HEK293 (cell line): ENCODE data around the gene METTL25B.

Source experiments
- BCL11B ChIP-seq: fragments of 450-650 bp; formaldehyde crosslinking; IDR thresholded peaks from 2 replicates; pipeline ENCODE4 v1.5.1; 2016; ENCODE audit warnings: low read depth, missing biosample characterization, missing genetic modification characterization
- KLF16 ChIP-seq: fragments of 450-650 bp; formaldehyde crosslinking; IDR thresholded peaks from 2 replicates; pipeline ENCODE4 v1.5.1; 2017; ENCODE audit warnings: missing biosample characterization, missing genetic modification characterization
- PRDM1 ChIP-seq: fragments of 450-650 bp; formaldehyde crosslinking; IDR thresholded peaks from 2 replicates; pipeline ENCODE4; 2016; ENCODE audit warnings: missing biosample characterization, missing genetic modification characterization
- PRDM2 ChIP-seq: fragments of 450-650 bp; formaldehyde crosslinking; IDR thresholded peaks from 2 replicates; pipeline ENCODE4 v1.5.1; 2016; ENCODE audit warnings: missing biosample characterization, missing genetic modification characterization, borderline replicate concordance
- RBAK ChIP-seq: fragments of 450-650 bp; formaldehyde crosslinking; IDR thresholded peaks from 2 replicates; pipeline ENCODE4 v1.5.1; 2016; ENCODE audit warnings: missing biosample characterization, missing genetic modification characterization
- WT1 ChIP-seq: fragments of 450-650 bp; formaldehyde crosslinking; IDR thresholded peaks from 2 replicates; pipeline ENCODE4 v1.5.1; 2016; ENCODE audit warnings: missing biosample characterization, missing genetic modification characterization
- ZBTB20 ChIP-seq: fragments of 450-650 bp; formaldehyde crosslinking; IDR thresholded peaks from 2 replicates; pipeline ENCODE4 v1.5.1; 2016; ENCODE audit warnings: missing biosample characterization, missing genetic modification characterization
- ZBTB26 ChIP-seq: fragments of 450-650 bp; formaldehyde crosslinking; optimal IDR thresholded peaks from 2 replicates; pipeline ENCODE3; 2016; ENCODE audit warnings: missing biosample characterization, mild to moderate bottlenecking, missing genetic modification characterization
- ZBTB44 ChIP-seq: fragments of 450-650 bp; IDR thresholded peaks from 2 replicates; pipeline ENCODE4 v1.5.1; 2018; ENCODE audit warnings: missing biosample characterization, mild to moderate bottlenecking, missing genetic modification characterization
- ZBTB48 ChIP-seq: fragments of 450-650 bp; formaldehyde crosslinking; IDR thresholded peaks from 2 replicates; pipeline ENCODE4 v1.5.1; 2016; ENCODE audit warnings: missing biosample characterization, missing genetic modification characterization
- ZNF19 ChIP-seq: fragments of 450-650 bp; formaldehyde crosslinking; IDR thresholded peaks from 2 replicates; pipeline ENCODE4; 2016; ENCODE audit warnings: missing biosample characterization, missing genetic modification characterization, low read depth
- ZNF2 ChIP-seq: fragments of 450-650 bp; formaldehyde crosslinking; IDR thresholded peaks from 2 replicates; pipeline ENCODE4 v1.5.1; 2016; ENCODE audit warnings: missing biosample characterization, missing genetic modification characterization
- ZNF248 ChIP-seq: fragments of 450-650 bp; formaldehyde crosslinking; IDR thresholded peaks from 2 replicates; pipeline ENCODE4 v1.5.1; 2017; ENCODE audit warnings: missing biosample characterization, missing genetic modification characterization
- ZNF335 ChIP-seq: fragments of 450-650 bp; formaldehyde crosslinking; conservative IDR thresholded peaks from 2 replicates; pipeline ENCODE4 v1.5.1; 2016; ENCODE audit warnings: missing biosample characterization, missing genetic modification characterization
- ZNF341 ChIP-seq: fragments of 450-650 bp; formaldehyde crosslinking; IDR thresholded peaks from 2 replicates; pipeline ENCODE4; 2016; ENCODE audit warnings: low read depth, missing biosample characterization, missing genetic modification characterization
- ZNF391 ChIP-seq: fragments of 450-650 bp; formaldehyde crosslinking; IDR thresholded peaks from 2 replicates; pipeline ENCODE4 v1.5.1; 2016; ENCODE audit warnings: low read depth, missing biosample characterization, missing genetic modification characterization, borderline replicate concordance
- ZNF416 ChIP-seq: fragments of 450-650 bp; formaldehyde crosslinking; IDR thresholded peaks from 2 replicates; pipeline ENCODE4 v1.5.1; 2016; ENCODE audit warnings: missing biosample characterization, missing genetic modification characterization
- ZNF423 ChIP-seq: fragments of 450-650 bp; formaldehyde crosslinking; IDR thresholded peaks from 2 replicates; pipeline ENCODE4 v1.5.1; 2016; ENCODE audit warnings: missing biosample characterization, missing genetic modification characterization
- ZNF654 ChIP-seq: fragments of 450-650 bp; formaldehyde crosslinking; IDR thresholded peaks from 2 replicates; pipeline ENCODE4 v1.5.1; 2016; ENCODE audit warnings: low read depth, missing biosample characterization, missing genetic modification characterization
- ZNF658 ChIP-seq: fragments of 450-650 bp; formaldehyde crosslinking; IDR thresholded peaks from 2 replicates; pipeline ENCODE4; 2016; ENCODE audit warnings: missing biosample characterization, missing genetic modification characterization
- ZNF747 ChIP-seq: fragments of 450-650 bp; formaldehyde crosslinking; IDR thresholded peaks from 2 replicates; pipeline ENCODE4 v1.5.1; 2016; ENCODE audit warnings: missing biosample characterization, missing genetic modification characterization
- TF ChIP-seq, protein P1 (sequence below): fragments of 450-650 bp; formaldehyde crosslinking; IDR thresholded peaks from 2 replicates; pipeline ENCODE4 v1.5.1; 2016; ENCODE audit warnings: missing biosample characterization, missing genetic modification characterization
- TF ChIP-seq, protein P2 (sequence below): fragments of 450-650 bp; formaldehyde crosslinking; IDR thresholded peaks from 2 replicates; pipeline ENCODE4 v1.5.1; 2017; ENCODE audit warnings: missing biosample characterization, missing genetic modification characterization
- TF ChIP-seq, protein P3 (sequence below): fragments of 450-650 bp; formaldehyde crosslinking; IDR thresholded peaks from 2 replicates; pipeline ENCODE4; 2016; ENCODE audit warnings: missing biosample characterization, missing genetic modification characterization
- TF ChIP-seq, protein P4 (sequence below): fragments of 450-650 bp; formaldehyde crosslinking; IDR thresholded peaks from 2 replicates; pipeline ENCODE4 v1.5.1; 2016; ENCODE audit warnings: missing biosample characterization, missing genetic modification characterization

Gene METTL25B

GRCh38 chr1:156725683-156726280 lies 2.5 kb upstream of the METTL25B start (continued):
- TF ChIP-seq PRDM1 (tag by site-specific recombination) = peak; percentile 100
- TF ChIP-seq BCL11B = no peak
- TF ChIP-seq, protein P1, sequence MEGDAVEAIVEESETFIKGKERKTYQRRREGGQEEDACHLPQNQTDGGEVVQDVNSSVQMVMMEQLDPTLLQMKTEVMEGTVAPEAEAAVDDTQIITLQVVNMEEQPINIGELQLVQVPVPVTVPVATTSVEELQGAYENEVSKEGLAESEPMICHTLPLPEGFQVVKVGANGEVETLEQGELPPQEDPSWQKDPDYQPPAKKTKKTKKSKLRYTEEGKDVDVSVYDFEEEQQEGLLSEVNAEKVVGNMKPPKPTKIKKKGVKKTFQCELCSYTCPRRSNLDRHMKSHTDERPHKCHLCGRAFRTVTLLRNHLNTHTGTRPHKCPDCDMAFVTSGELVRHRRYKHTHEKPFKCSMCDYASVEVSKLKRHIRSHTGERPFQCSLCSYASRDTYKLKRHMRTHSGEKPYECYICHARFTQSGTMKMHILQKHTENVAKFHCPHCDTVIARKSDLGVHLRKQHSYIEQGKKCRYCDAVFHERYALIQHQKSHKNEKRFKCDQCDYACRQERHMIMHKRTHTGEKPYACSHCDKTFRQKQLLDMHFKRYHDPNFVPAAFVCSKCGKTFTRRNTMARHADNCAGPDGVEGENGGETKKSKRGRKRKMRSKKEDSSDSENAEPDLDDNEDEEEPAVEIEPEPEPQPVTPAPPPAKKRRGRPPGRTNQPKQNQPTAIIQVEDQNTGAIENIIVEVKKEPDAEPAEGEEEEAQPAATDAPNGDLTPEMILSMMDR = peak; percentile 98
- TF ChIP-seq ZNF391 (tag by site-specific recombination) = peak; percentile 20; the same call in 1 of the 2 replicates
- 0 out of 2 replicates have a peak, but pooled peaks have one; percentile 34 for TF ChIP-seq ZBTB20
- TF ChIP-seq KLF16 (tag by site-specific recombination) = peak; percentile 52; the same call in 1 of the 2 replicates
- 0 out of 2 replicates have a peak, but pooled peaks have one; percentile 12 for TF ChIP-seq WT1
- peak; percentile 33; the same call in 1 of the 2 replicates for TF ChIP-seq ZBTB48 (tag by site-specific recombination)
- TF ChIP-seq ZNF248 = no peak
- TF ChIP-seq ZNF341 (tag by site-specific recombination) = peak; percentile 39
- TF ChIP-seq ZNF19 (tag by site-specific recombination) = no peak
- TF ChIP-seq ZNF335 (tag by site-specific recombination) = peak; percentile 43
- peak; percentile 21 for TF ChIP-seq ZBTB26
- no peak for TF ChIP-seq ZNF416 (tag by site-specific recombination)
- peak; percentile 62; the same call in 1 of the 2 replicates for TF ChIP-seq ZNF2 (tag by site-specific recombination)
- TF ChIP-seq, protein P2, sequence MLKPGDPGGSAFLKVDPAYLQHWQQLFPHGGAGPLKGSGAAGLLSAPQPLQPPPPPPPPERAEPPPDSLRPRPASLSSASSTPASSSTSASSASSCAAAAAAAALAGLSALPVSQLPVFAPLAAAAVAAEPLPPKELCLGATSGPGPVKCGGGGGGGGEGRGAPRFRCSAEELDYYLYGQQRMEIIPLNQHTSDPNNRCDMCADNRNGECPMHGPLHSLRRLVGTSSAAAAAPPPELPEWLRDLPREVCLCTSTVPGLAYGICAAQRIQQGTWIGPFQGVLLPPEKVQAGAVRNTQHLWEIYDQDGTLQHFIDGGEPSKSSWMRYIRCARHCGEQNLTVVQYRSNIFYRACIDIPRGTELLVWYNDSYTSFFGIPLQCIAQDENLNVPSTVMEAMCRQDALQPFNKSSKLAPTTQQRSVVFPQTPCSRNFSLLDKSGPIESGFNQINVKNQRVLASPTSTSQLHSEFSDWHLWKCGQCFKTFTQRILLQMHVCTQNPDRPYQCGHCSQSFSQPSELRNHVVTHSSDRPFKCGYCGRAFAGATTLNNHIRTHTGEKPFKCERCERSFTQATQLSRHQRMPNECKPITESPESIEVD (tag by site-specific recombination) = no peak
- TF ChIP-seq, protein P3, sequence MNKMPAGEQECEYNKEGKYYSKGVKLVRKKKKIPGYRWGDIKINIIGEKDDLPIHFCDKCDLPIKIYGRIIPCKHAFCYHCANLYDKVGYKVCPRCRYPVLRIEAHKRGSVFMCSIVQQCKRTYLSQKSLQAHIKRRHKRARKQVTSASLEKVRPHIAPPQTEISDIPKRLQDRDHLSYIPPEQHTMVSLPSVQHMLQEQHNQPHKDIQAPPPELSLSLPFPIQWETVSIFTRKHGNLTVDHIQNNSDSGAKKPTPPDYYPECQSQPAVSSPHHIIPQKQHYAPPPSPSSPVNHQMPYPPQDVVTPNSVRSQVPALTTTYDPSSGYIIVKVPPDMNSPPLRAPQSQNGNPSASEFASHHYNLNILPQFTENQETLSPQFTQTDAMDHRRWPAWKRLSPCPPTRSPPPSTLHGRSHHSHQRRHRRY = no peak
- TF ChIP-seq PRDM2 (tag by site-specific recombination) = no peak
- no peak for TF ChIP-seq RBAK (tag by site-specific recombination)
- TF ChIP-seq, protein P4, sequence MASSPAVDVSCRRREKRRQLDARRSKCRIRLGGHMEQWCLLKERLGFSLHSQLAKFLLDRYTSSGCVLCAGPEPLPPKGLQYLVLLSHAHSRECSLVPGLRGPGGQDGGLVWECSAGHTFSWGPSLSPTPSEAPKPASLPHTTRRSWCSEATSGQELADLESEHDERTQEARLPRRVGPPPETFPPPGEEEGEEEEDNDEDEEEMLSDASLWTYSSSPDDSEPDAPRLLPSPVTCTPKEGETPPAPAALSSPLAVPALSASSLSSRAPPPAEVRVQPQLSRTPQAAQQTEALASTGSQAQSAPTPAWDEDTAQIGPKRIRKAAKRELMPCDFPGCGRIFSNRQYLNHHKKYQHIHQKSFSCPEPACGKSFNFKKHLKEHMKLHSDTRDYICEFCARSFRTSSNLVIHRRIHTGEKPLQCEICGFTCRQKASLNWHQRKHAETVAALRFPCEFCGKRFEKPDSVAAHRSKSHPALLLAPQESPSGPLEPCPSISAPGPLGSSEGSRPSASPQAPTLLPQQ (tag by site-specific recombination) = peak; percentile 69
- TF ChIP-seq ZNF423 (tag by site-specific recombination) = no peak
- no peak for TF ChIP-seq ZBTB44 (tag by site-specific recombination)
- no peak for TF ChIP-seq ZNF658 (tag by site-specific recombination)
- TF ChIP-seq ZNF654 (tag by site-specific recombination) = peak; percentile 94
- TF ChIP-seq ZNF747 = no peak
